Measurements from ENCODE around the gene MBNL2.

The MBNL2 gene

GRCh38 chr13:97212004-97212403 is 10.1 kb upstream of the MBNL2 start:
- DNase-seq = no peak

GRCh38 chr13:97212601-97213040 is 9.5 kb upstream of the MBNL2 start:
- DNase-seq = no peak

- DNase-seq = no peak
These were observed 7.2 kb upstream of the MBNL2 start for GRCh38 chr13:97214921-97215320.

- DNase-seq = no peak
These were observed 6.8 kb upstream of the MBNL2 start for GRCh38 chr13:97215325-97215724.

- no peak for DNase-seq
These were observed 2.9 kb upstream of the MBNL2 start for GRCh38 chr13:97219226-97219625.

GRCh38 chr13:97220151-97220900 is 1.8 kb upstream of the MBNL2 start:
- no peak for DNase-seq

- no peak for DNase-seq
These were observed 1.1 kb upstream of the MBNL2 start for GRCh38 chr13:97221046-97221445.

- no peak for DNase-seq
These were observed 667 bp upstream of the MBNL2 start for GRCh38 chr13:97221466-97221865.

GRCh38 chr13:97223037-97223710 is 1.0 kb downstream of the MBNL2 start:
- DNase-seq = no peak

- DNase-seq = peak; percentile 48
These were observed 1.8 kb downstream of the MBNL2 start for GRCh38 chr13:97223711-97224541.

- peak; percentile 51 for DNase-seq
These were observed 2.6 kb downstream of the MBNL2 start for GRCh38 chr13:97224544-97225300.

- DNase-seq = no peak
These were observed 3.4 kb downstream of the MBNL2 start for GRCh38 chr13:97225533-97225932.

- DNase-seq = no peak
These were observed 3.9 kb downstream of the MBNL2 start for GRCh38 chr13:97226013-97226412.

GRCh38 chr13:97226788-97227627 is 4.9 kb downstream of the MBNL2 start:
- peak; percentile 48 for DNase-seq

- no peak for DNase-seq
These were observed 6.9 kb downstream of the MBNL2 start for GRCh38 chr13:97228850-97229521.

GRCh38 chr13:97229699-97230098 is 7.6 kb downstream of the MBNL2 start:
- DNase-seq = no peak

GRCh38 chr13:97231118-97231828 is 9.1 kb downstream of the MBNL2 start:
- no peak for DNase-seq

GRCh38 chr13:97231829-97232196 is 9.7 kb downstream of the MBNL2 start:
- DNase-seq = no peak

- DNase-seq = no peak
These were observed 11.4 kb downstream of the MBNL2 start for GRCh38 chr13:97233499-97233898.

GRCh38 chr13:97234236-97234635 is 12.1 kb downstream of the MBNL2 start:
- no peak for DNase-seq

GRCh38 chr13:97234742-97235141 is 12.6 kb downstream of the MBNL2 start:
- no peak for DNase-seq
